GM21825 (cell line): ENCODE data around the gene MEGF11.

ENCODE experiments used
- ATAC-seq: cut with Tn5 transposase; IDR thresholded peaks from one replicate; pipeline ENCODE4 v1.9.1; 2021; ENCODE audit warnings: mild to moderate bottlenecking, moderate library complexity; ENCODE audit not compliant: unreplicated experiment

MEGF11 gene

GRCh38 chr15:66221126-66221525 is 32.4 kb downstream of the MEGF11 start:
- ATAC-seq: no peak

GRCh38 chr15:66220601-66221000 is 32.9 kb downstream of the MEGF11 start:
- no peak for ATAC-seq

GRCh38 chr15:66219339-66219738 is 34.2 kb downstream of the MEGF11 start:
- no peak for ATAC-seq

- no peak for ATAC-seq
These were observed 36.7 kb downstream of the MEGF11 start for GRCh38 chr15:66216806-66217205.

GRCh38 chr15:66215811-66216210 is 37.7 kb downstream of the MEGF11 start:
- no peak for ATAC-seq

GRCh38 chr15:66214246-66214645 is 39.3 kb downstream of the MEGF11 start:
- no peak for ATAC-seq

GRCh38 chr15:66212563-66212921 is 41.0 kb downstream of the MEGF11 start:
- ATAC-seq: no peak

GRCh38 chr15:66211670-66212562 is 41.6 kb downstream of the MEGF11 start:
- no peak for ATAC-seq

GRCh38 chr15:66210684-66211083 is 42.9 kb downstream of the MEGF11 start:
- ATAC-seq: no peak

GRCh38 chr15:66198757-66199156 is 54.8 kb downstream of the MEGF11 start:
- ATAC-seq: no peak

- no peak for ATAC-seq
These were observed 56.9 kb downstream of the MEGF11 start for GRCh38 chr15:66196602-66197001.

GRCh38 chr15:66195621-66196230 is 57.8 kb downstream of the MEGF11 start:
- ATAC-seq: no peak

- ATAC-seq: no peak
These were observed 60.5 kb downstream of the MEGF11 start for GRCh38 chr15:66193066-66193465.

- ATAC-seq: no peak
These were observed 62.8 kb downstream of the MEGF11 start for GRCh38 chr15:66190746-66191145.

- ATAC-seq: no peak
These were observed 64.3 kb downstream of the MEGF11 start for GRCh38 chr15:66189291-66189690.

GRCh38 chr15:66188464-66188863 is 65.1 kb downstream of the MEGF11 start:
- no peak for ATAC-seq

- ATAC-seq: no peak
These were observed 66.3 kb downstream of the MEGF11 start for GRCh38 chr15:66187271-66187670.

GRCh38 chr15:66186049-66186825 is 67.3 kb downstream of the MEGF11 start:
- no peak for ATAC-seq

GRCh38 chr15:66184936-66185790 is 68.4 kb downstream of the MEGF11 start:
- no peak for ATAC-seq

GRCh38 chr15:66184492-66184891 is 69.1 kb downstream of the MEGF11 start:
- ATAC-seq: no peak
